ENCODE results near the gene PLXDC2.

GRCh38 chr10:19783721-19784120 lies 32.5 kb upstream of the PLXDC2 start:
- TF ChIP-seq POLR2A (IDR thresholded peaks at IDR 0.05; ENCODE audit: low read length) = no peak
- TF ChIP-seq GATA1 (IDR thresholded peaks at IDR 0.05; ENCODE audit: low read depth, low read length) = no peak

All from erythroblast (primary cell).